SK-MEL-5 (cell line): ENCODE data around the gene CSRNP3. TPM values are rescaled to one million over a fixed set of nuclear protein-coding genes. Genes with fewer than 3 reads are reported as not detected.
A peak's percentile ranks its signal among the peaks of the same experiment; 100 is the strongest.

Source experiments
- DNase-seq: peaks from one replicate; pipeline ENCODE4 v3.0.0-alpha.2; 2016; ENCODE audit warnings: low read depth, low spot score
- in situ Hi-C: cut with HindIII; loops from 2 replicates; pipeline ENCODE4 v1.10.0; 2016; ENCODE audit warnings: low sequenced_read_pairs, high pct_unique_total_duplicates, low pct_unique_long_range_greater_than_20kb
- total RNA-seq: library from RNA; depleted of rRNA; stranded (reverse); fragments of >200 nt; shearing (Covaris generic); gene quantifications from 2 replicates; pipeline ENCODE4 v1.2.3, GENCODE V29; 2014

CSRNP3 gene
- total RNA-seq, 1 experiment from 2014 or later, result 0.45 TPM

DNA sequence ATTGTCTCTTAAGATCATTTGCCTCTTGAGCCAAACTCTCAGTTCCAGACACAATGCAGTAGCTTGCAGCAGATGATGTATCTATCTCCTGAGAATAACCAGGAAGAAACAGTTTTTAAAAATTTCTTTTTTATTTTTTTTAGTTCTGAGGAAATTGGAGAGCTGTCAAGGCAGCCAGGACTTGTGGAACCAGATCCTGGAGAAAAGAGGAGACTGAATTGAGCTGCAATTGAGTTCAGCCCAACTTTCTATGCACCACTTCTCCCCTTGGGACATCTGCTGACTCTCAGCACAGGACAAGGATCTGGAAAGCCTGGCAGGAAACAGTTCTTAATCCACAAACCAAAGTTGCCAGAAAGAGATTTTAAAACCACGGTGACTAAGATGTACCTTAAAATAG, 13.5 kb upstream of the CSRNP3 start:
- in situ Hi-C loops, result no loop called here
- DNase-seq, result no peak

- in situ Hi-C loops, result no loop called here
- no peak for DNase-seq
Observed at GRCh38 chr2:165462443-165462842, 7.1 kb upstream of the CSRNP3 start.

GRCh38 chr2:165466386-165466785, 3.1 kb upstream of the CSRNP3 start:
- in situ Hi-C loops, result no loop called here
- DNase-seq, result no peak

DNA sequence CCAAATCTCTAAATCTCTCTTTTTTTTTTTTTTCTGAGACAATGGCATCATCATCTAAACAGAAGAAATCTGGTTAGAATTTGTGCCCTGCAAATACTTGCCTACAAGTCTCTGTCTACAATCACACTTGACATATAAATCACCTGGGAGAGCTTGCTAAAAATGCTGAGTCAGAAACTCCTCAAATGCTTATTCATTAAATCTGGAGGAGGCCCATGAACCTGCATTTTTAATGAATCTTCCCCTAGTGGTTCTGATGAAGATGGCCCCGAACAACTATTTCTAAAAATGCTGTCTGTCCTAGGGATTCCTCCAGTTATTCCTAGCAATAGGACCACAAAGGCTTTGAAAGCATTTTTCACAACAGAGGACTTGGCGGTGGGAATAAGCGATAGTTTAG, 1.6 kb upstream of the CSRNP3 start:
- in situ Hi-C loops, result no loop called here

DNA sequence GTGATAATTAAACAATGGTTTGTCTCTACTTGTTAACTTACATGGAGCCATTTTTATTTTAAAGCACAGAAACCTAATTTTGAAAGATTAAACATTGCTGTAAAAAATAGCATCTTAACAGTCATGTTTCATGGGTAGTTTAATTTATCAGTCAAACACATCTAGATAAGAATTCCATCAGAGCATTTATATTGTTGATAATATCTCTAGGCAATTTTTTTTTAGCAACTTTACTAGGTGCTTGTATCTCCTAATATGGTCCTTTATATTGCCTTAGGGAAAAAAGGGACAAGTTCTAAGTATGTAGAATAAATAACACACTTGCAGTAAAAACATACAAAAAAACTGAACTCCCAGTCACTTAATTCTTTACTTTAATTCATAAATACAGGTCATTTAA, 863 bp downstream of the CSRNP3 start:
- in situ Hi-C loops, result no loop called here
- no peak for DNase-seq

More for the DNA sequence above, 1.6 kb upstream of the CSRNP3 start:
- no peak for DNase-seq

DNA sequence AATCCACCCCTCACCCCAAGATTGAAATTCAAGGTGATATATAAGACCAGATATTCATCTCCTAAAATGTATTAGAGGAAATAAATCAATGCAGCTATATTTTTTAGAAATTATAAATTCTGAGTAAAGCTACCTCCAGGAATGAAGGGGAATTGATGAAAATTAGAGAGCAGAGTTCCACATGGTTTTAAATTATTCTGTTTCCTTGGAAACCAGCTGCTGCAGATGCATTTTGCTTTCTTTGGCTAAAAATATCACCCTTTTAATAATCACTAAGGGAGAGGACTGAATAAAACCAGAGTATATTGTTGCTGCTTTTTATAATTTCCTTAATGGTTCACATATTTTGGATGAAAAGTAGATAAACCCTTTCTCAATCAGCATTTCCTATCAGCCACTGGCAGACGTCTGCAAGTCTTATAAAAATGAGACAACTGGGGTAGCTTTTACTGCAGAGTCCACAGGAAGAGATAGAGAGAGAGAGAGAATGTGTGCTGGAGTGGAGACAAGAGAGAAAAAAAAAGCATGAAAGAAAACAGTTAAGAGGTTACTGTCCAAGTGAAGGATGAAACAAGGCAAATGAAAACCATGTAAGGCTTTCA, 2.0 kb downstream of the CSRNP3 start:
- DNase-seq, result peak; percentile 10
- in situ Hi-C loops, result no loop called here

GRCh38 chr2:165472922-165473321, 3.4 kb downstream of the CSRNP3 start:
- in situ Hi-C loops, result no loop called here

DNA sequence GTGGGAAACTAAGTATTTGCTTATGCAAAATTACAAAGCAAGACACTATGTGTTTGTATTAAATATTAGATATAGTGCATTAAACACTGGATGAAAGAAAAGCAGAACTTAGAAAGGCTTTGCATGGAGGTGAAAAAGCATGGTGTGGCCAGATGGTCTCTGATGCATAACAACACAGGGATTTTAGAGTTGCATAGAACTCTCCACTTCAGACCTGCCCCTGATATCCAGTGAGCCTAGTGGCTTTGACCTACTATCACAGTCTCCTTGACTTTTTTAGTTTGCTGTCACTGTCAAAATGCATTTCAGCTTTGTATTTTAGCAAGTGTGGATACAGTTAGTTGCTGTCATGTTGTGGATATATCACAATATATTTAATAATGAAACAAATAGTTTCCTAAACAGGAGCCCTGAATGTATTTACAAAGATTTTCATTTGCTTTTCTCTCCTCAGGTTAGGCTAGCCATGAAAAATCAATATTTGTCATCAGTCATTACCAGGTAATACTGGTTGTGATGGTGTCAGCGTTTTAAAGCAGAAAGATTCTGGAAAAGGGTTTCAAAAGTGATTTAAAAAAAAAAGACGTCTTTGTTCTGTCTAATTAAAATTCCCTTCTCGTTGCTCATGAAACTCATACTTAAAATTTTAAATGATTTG, 5.2 kb downstream of the CSRNP3 start:
- in situ Hi-C loops, result no loop called here
- DNase-seq, result no peak

More at GRCh38 chr2:165472922-165473321, 3.4 kb downstream of the CSRNP3 start:
- no peak for DNase-seq

DNA sequence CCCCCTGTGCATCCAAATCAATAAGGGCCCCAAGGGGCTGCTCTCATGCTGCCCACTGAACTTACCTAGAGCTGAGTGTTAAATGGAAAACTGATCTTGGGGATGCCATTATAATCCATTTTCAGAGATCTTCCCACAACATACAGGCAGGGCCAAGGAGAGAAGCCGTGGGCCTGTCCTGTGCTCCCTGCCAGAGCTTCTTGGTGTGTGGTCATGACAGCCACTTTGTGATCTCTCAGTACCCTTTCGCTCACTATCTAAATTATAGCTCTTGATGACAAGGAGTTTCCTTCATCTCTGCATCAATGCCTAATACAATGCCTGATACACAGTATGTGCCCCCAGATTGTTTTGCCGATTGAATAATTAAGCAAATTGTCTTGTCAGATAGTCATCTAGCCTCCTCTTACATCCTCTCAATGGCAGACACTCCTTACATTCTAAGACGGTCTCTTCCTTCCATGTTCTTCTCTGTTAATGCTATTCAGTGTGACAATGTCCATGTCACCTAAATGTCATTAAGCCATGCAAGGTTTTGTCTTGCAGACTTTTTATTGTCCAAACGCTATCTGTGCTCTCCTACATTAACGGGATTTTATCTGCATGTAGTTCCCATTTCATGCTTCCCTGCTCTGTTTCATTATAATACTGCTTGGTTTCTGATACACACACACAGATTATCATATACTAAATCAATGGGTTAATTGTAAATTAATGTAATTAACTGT, 5.9 kb downstream of the CSRNP3 start:
- in situ Hi-C loops, result no loop called here
- no peak for DNase-seq

DNA sequence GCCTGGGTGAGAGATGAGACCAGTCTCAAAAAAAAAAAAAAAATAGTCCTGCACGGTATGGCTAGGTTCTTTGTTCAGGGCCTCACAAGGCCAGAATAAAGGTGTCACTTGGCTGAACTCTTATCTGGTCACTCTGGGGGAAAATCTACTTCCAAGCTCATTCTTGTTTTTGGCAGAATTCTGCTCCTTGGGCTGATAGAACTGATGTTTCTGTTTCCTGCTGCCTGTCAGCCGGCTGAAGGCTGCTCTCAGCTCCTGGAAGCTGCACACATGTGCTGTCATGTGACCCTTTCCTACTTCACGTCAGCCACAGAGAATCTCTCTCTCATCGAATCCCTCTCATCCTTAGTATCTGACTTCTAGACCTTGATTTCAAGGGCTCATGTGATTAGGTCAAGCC, 10.4 kb downstream of the CSRNP3 start:
- DNase-seq, result no peak
- in situ Hi-C loops, result no loop called here

- in situ Hi-C loops, result no loop called here
- DNase-seq, result no peak
Observed at GRCh38 chr2:165494573-165494972, 25.1 kb downstream of the CSRNP3 start.

GRCh38 chr2:165497659-165498317, 28.3 kb downstream of the CSRNP3 start:
- no peak for DNase-seq
- in situ Hi-C loops, result no loop called here

DNA sequence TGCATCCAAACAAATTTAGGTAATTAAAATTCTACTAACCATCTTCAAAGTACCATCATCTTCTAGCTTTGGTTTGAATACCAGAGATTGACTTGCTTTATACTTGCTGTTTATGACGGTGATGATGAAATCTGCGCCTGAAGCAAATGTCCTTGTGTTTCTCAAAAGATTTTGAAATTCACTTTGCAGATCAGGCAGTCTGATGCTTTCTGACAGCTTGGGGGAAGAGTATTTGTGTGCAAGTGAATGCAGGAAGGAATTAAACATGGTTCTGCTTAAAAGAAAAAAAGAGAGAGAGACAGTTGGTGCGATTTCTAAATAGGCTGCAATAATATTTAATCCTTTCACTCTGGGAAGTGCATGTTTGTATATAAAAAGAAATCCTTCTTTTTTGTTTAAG, 29.6 kb downstream of the CSRNP3 start:
- in situ Hi-C loops, result no loop called here
- DNase-seq, result no peak

DNA sequence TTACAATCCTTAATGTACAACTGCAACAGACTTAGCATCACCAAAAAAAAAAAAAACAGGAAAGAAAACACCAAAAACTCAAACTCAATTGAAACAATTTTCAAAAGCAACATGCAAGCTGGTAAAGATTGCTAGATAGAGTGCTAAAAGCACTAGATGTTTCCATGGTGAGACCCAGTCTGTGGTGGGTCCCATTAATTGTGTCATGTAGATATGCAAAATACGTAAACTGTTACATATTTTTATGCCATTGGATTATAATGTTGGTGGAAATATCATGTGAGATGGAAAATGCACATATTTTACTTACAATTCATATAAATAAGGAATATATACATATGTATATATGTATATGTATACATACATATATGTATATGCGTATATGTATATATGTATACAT, 30.5 kb downstream of the CSRNP3 start:
- no peak for DNase-seq
- in situ Hi-C loops, result no loop called here

DNA sequence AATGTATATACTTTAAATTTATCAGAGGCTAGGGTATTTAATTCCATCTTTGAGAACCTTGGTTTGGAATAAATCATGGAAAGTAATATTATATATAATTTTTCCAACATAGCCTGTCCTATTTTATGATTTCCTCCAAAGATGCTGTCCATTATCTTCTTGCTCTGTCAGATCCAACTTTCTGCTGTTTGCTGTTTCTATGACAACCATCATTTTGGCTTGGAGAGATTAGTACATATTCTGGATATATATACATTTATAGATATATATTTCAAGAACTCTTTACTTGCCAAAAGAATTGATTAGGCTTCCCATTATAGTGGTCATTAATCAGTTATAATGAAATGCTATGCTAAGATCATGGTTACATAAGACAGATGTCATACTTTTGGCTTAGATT, 31.3 kb downstream of the CSRNP3 start:
- in situ Hi-C loops, result no loop called here
- DNase-seq, result no peak

DNA sequence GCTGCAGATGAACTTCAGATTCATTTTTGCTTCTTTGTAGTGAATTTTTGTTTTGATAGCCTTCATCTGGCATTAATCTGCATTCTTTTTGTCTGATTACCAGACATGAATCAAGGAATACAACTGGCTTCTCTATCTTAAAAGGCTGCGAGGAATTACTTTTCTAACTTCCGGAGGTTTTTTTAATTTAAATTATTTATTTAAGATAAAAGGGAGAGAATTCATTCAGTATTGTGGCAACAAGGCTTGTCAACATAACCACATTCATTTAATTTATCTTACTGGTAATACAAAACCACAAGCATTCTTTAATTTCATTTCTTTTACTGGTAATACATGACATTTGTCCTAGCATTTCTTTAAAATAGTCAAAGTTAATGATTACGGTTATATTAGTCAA, 36.0 kb downstream of the CSRNP3 start:
- in situ Hi-C loops, result no loop called here
- no peak for DNase-seq

- in situ Hi-C loops, result no loop called here
- no peak for DNase-seq
Observed at GRCh38 chr2:165508927-165509326, 39.4 kb downstream of the CSRNP3 start.

DNA sequence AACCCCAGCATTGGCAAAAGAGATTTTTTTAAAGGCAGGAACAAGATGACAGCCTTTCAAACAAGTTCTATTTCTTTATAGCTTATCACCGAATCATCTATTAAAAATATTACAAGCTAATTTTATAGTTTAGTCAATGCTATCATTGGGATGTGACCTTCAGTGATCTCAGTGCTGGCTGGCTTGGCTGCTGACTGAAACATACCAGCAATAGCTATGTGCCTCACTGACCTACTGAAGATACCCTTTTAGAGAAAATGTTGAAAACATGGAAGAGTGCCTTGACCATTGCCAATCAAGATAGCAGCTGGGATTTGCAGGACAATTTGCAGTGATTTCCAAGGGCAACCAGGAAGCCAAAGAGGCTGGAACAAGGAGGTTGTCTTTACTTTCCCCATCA, 44.0 kb downstream of the CSRNP3 start:
- DNase-seq, result no peak
- in situ Hi-C loops, result no loop called here
